ENCODE data around the gene UBE2D4. TPM values are rescaled to one million over a fixed set of nuclear protein-coding genes. Genes with fewer than 3 reads are reported as not detected.

Gene UBE2D4
- total RNA-seq, 1 donor from 2014 or later = 6.8 TPM

DNA sequence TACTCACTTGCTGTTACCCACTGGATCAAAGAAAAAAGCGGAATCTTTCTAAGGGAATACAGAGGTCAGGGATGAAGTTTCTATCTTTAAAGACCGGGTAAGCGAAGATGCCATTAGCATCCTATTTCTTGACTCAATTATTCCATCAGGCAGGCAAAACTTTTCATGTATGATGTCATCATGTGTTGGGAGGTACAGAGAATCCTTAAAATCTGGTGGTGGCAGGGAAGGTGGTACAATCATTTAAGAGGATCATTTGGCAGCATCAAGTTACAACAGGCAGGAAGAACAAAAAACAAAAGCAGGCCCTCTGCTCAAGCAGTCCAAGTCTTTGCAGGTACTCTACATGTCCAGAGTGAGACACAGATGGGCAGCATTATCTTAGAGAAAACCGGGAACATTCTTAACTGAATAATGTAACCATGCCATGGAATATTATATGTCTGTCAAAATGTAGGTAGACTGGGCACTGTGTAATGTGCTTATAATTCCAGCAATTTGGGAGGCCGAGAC lies 23.6 kb upstream of the UBE2D4 start:
- peaks cover 7% of the 10 kb centered on the region for H3K4me1 ChIP-seq
- DNase-seq (ENCODE audit: low spot score) = no peak
- no peak overlapping the region for H3K27ac Mint-ChIP-seq
- peaks cover 10% of the 10 kb centered on the region for H3K4me1 Mint-ChIP-seq
- H3K4me3 Mint-ChIP-seq = no peak overlapping the region
- no peak overlapping the region for H2AFZ ChIP-seq (replicated peaks)
- H3K36me3 Mint-ChIP-seq = no peaks in the 10 kb centered on the region
- H3K27ac ChIP-seq = no peak overlapping the region
- no peaks in the 10 kb centered on the region for H3K27me3 Mint-ChIP-seq (ENCODE audit: insufficient read depth, low read depth)
- no peaks in the 10 kb centered on the region for H3K9me3 Mint-ChIP-seq
- H4K20me1 ChIP-seq (ENCODE audit: low read depth) = peaks cover 8% of the 10 kb centered on the region
- H3K27me3 ChIP-seq = peaks cover 21% of the 10 kb centered on the region
- H3K79me2 ChIP-seq (ENCODE audit: low read depth) = peaks cover 8% of the 10 kb centered on the region
- no peaks in the 10 kb centered on the region for H3K9me3 ChIP-seq (ENCODE audit: low read depth)
- no peaks in the 10 kb centered on the region for H3K36me3 ChIP-seq
- H3F3A ChIP-seq (ENCODE audit: low read depth) = peaks cover 9% of the 10 kb centered on the region
- TF ChIP-seq EZH2 (IDR thresholded peaks at IDR 0.05) (no peak), CTCF (IDR thresholded peaks at IDR 0.05) (no peak), EZH2phosphoT487 (IDR thresholded peaks at IDR 0.05) (no peak)
- no peak overlapping the region for H3K4me2 ChIP-seq
- no peak overlapping the region for H3K9ac ChIP-seq
- H3K4me3 ChIP-seq = no peak overlapping the region

- peaks cover 8% of the 10 kb centered on the region for H4K20me1 ChIP-seq (ENCODE audit: low read depth)
- TF ChIP-seq CTCF (IDR thresholded peaks at IDR 0.05) = no peak
- TF ChIP-seq EZH2 (IDR thresholded peaks at IDR 0.05) = no peak
- no peak for TF ChIP-seq EZH2phosphoT487 (IDR thresholded peaks at IDR 0.05)
These were observed 21.6 kb upstream of the UBE2D4 start for GRCh38 chr7:43904533-43905208.

DNA sequence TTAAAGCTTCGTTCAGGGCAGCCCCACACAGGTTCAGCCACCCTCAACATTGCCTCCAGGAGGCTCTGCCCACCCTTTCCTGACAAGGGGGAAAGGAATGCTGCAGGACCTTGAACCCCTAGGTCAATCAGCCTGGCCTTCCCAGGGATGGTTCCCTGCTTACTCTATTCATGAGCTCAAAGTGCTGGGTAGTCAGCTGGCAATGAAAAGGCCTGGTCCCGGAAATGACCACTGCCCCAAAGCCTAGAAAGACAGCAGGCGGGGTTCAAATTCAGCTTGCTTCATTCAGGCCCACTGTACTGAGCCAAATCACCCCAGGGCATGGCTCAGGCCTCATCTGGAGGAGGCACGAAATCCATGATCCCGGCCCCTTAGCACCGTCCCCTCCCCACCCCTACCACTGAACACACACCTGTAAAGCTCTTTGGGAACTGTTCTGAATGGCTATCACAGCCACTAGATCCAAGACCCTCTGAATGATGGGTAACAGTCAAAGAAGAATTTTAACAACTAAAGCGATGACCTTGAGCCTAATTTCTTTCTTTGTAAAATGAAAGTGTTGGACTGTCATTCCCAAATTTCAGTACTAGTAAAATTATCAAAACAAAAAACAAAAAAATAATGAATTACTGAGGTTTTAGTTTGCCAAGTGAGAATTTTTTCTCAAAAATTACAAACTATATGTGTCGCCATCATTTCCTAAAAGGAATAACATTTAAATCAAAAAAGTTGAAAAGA lies 20.9 kb upstream of the UBE2D4 start:
- no peak for DNase-seq (ENCODE audit: low spot score)
- peak overlapping the region; percentile 94 for H3K4me2 ChIP-seq
- H3K36me3 ChIP-seq = no peaks in the 10 kb centered on the region
- peaks cover 8% of the 10 kb centered on the region for H4K20me1 ChIP-seq (ENCODE audit: low read depth)
- H2AFZ ChIP-seq (replicated peaks) = no peak overlapping the region
- no peaks in the 10 kb centered on the region for H3K9me3 ChIP-seq (ENCODE audit: low read depth)
- peaks cover 29% of the 10 kb centered on the region for H3K27me3 ChIP-seq
- Mint-ChIP-seq H3K27me3 (ENCODE audit: insufficient read depth, low read depth) (no peaks in the 10 kb centered on the region), H3K36me3 (no peaks in the 10 kb centered on the region), H3K27ac (peak overlapping the region; percentile 99), H3K4me3 (peak overlapping the region; percentile 98), H3K9me3 (no peaks in the 10 kb centered on the region), H3K4me1 (peaks cover 10% of the 10 kb centered on the region)
- peaks cover 7% of the 10 kb centered on the region for H3K4me1 ChIP-seq
- H3F3A ChIP-seq (ENCODE audit: low read depth) = peaks cover 13% of the 10 kb centered on the region
- peak overlapping the region; percentile 76 for H3K4me3 ChIP-seq
- no peak overlapping the region for H3K27ac ChIP-seq
- H3K9ac ChIP-seq = no peak overlapping the region
- TF ChIP-seq EZH2phosphoT487 (IDR thresholded peaks at IDR 0.05) (no peak), CTCF (IDR thresholded peaks at IDR 0.05) (no peak), EZH2 (IDR thresholded peaks at IDR 0.05) (no peak)
- H3K79me2 ChIP-seq (ENCODE audit: low read depth) = peaks cover 8% of the 10 kb centered on the region

More at GRCh38 chr7:43904533-43905208, 21.6 kb upstream of the UBE2D4 start:
- Histone ChIP-seq H3K9me3 (ENCODE audit: low read depth) (no peaks in the 10 kb centered on the region), H3K4me3 (no peak overlapping the region), H3F3A (ENCODE audit: low read depth) (peaks cover 13% of the 10 kb centered on the region), H3K27me3 (peaks cover 29% of the 10 kb centered on the region), H3K4me1 (peaks cover 7% of the 10 kb centered on the region), H3K9ac (no peak overlapping the region), H3K36me3 (no peaks in the 10 kb centered on the region), H3K4me2 (no peak overlapping the region), H3K27ac (no peak overlapping the region), H2AFZ (replicated peaks) (no peak overlapping the region), H3K79me2 (ENCODE audit: low read depth) (peaks cover 8% of the 10 kb centered on the region)
- Mint-ChIP-seq H3K4me1 (peaks cover 10% of the 10 kb centered on the region), H3K9me3 (no peaks in the 10 kb centered on the region), H3K4me3 (peak overlapping the region; percentile 98), H3K27ac (no peak overlapping the region), H3K36me3 (no peaks in the 10 kb centered on the region), H3K27me3 (ENCODE audit: insufficient read depth, low read depth) (no peaks in the 10 kb centered on the region)
- no peak for DNase-seq (ENCODE audit: low spot score)
